KOPT-K1 (cell line): ENCODE results near the gene LIMS2.
A peak's percentile ranks its signal among the peaks of the same experiment; 100 is the strongest.

Experiments
- H3K27ac ChIP-seq: fragments of 200-600 bp; sonication (generic); 2 replicates; pipeline ENCODE4 v1.5.1; 2016; ENCODE audit warnings: antibody characterized with exemption, mild to moderate bottlenecking, low read depth, low read length; ENCODE audit not compliant: poor library complexity, severe bottlenecking
- H3K36me3 ChIP-seq: fragments of 200-600 bp; sonication (generic); 2 replicates; pipeline ENCODE4 v1.5.1; 2017; ENCODE audit warnings: antibody characterized with exemption, mild to moderate bottlenecking, low read length, moderate library complexity; ENCODE audit not compliant: insufficient read depth
- H3K9me3 ChIP-seq: fragments of 200-600 bp; sonication (generic); 2 replicates; pipeline ENCODE4 v1.5.1; 2017; ENCODE audit warnings: antibody characterized with exemption, low read length, mild to moderate bottlenecking; ENCODE audit not compliant: insufficient read depth, poor library complexity, severe bottlenecking

Gene LIMS2

GRCh38 chr2:127659408-127660290 lies 15.7 kb downstream of the LIMS2 start:
- Histone ChIP-seq H3K27ac (no peak overlapping the region), H3K9me3 (no peaks in the 10 kb centered on the region)

GRCh38 chr2:127658641-127659407 lies 16.5 kb downstream of the LIMS2 start:
- no peak overlapping the region for H3K27ac ChIP-seq

More at GRCh38 chr2:127659408-127660290, 15.7 kb downstream of the LIMS2 start:
- H3K36me3 ChIP-seq, result no peaks in the 10 kb centered on the region

GRCh38 chr2:127658146-127658545 lies 17.2 kb downstream of the LIMS2 start:
- no peaks in the 10 kb centered on the region for H3K9me3 ChIP-seq
- H3K27ac ChIP-seq, result no peak overlapping the region
- no peaks in the 10 kb centered on the region for H3K36me3 ChIP-seq

More at GRCh38 chr2:127658641-127659407, 16.5 kb downstream of the LIMS2 start:
- Histone ChIP-seq H3K36me3 (no peaks in the 10 kb centered on the region), H3K9me3 (no peaks in the 10 kb centered on the region)

GRCh38 chr2:127657232-127657595 lies 18.1 kb downstream of the LIMS2 start:
- Histone ChIP-seq H3K27ac (no peak overlapping the region), H3K9me3 (no peaks in the 10 kb centered on the region), H3K36me3 (no peaks in the 10 kb centered on the region)

- Histone ChIP-seq H3K36me3 (no peaks in the 10 kb centered on the region), H3K27ac (no peak overlapping the region), H3K9me3 (no peaks in the 10 kb centered on the region)
Measured at GRCh38 chr2:127656569-127657231, 18.6 kb downstream of the LIMS2 start.

- Histone ChIP-seq H3K9me3 (no peaks in the 10 kb centered on the region), H3K36me3 (no peaks in the 10 kb centered on the region), H3K27ac (no peak overlapping the region)
Measured at GRCh38 chr2:127655209-127656073, 19.9 kb downstream of the LIMS2 start.

GRCh38 chr2:127654838-127655175 lies 20.5 kb downstream of the LIMS2 start:
- H3K27ac ChIP-seq, result no peak overlapping the region
- no peaks in the 10 kb centered on the region for H3K36me3 ChIP-seq
- no peaks in the 10 kb centered on the region for H3K9me3 ChIP-seq

GRCh38 chr2:127654084-127654837 lies 21.1 kb downstream of the LIMS2 start:
- H3K9me3 ChIP-seq, result no peaks in the 10 kb centered on the region
- no peaks in the 10 kb centered on the region for H3K36me3 ChIP-seq
- H3K27ac ChIP-seq, result peak overlapping the region; percentile 56

- H3K9me3 ChIP-seq, result no peaks in the 10 kb centered on the region
- no peaks in the 10 kb centered on the region for H3K36me3 ChIP-seq
- peak overlapping the region; percentile 56 for H3K27ac ChIP-seq
Measured at GRCh38 chr2:127653421-127654083, 21.8 kb downstream of the LIMS2 start.

- H3K27ac ChIP-seq, result peak overlapping the region; percentile 56
- H3K9me3 ChIP-seq, result no peaks in the 10 kb centered on the region
- H3K36me3 ChIP-seq, result no peaks in the 10 kb centered on the region
Measured at GRCh38 chr2:127652786-127653357, 22.5 kb downstream of the LIMS2 start.

- no peaks in the 10 kb centered on the region for H3K9me3 ChIP-seq
- H3K27ac ChIP-seq, result peak overlapping the region; percentile 56
- no peaks in the 10 kb centered on the region for H3K36me3 ChIP-seq
Measured at GRCh38 chr2:127651971-127652550, 23.3 kb downstream of the LIMS2 start.

GRCh38 chr2:127651381-127651809 lies 23.9 kb downstream of the LIMS2 start:
- H3K9me3 ChIP-seq, result no peaks in the 10 kb centered on the region
- H3K27ac ChIP-seq, result peak overlapping the region; percentile 56
- no peaks in the 10 kb centered on the region for H3K36me3 ChIP-seq

- Histone ChIP-seq H3K36me3 (no peaks in the 10 kb centered on the region), H3K9me3 (no peaks in the 10 kb centered on the region), H3K27ac (peak overlapping the region; percentile 56)
Measured at GRCh38 chr2:127650785-127651380, 24.4 kb downstream of the LIMS2 start.
